ENCODE measurements around the gene RIGI. TPM values are rescaled to one million over a fixed set of nuclear protein-coding genes. Genes with fewer than 3 reads are reported as not detected.
A peak's percentile ranks its signal among the peaks of the same experiment; 100 is the strongest.
"Not testable (repeated sequence)": the region's sequence is repeated elsewhere in the genome, so short reads cannot be mapped to it uniquely, and the experiment has no call there.

Gene RIGI
- total RNA-seq, 1 experiment from 2014 or later, result 6.3 TPM

DNA sequence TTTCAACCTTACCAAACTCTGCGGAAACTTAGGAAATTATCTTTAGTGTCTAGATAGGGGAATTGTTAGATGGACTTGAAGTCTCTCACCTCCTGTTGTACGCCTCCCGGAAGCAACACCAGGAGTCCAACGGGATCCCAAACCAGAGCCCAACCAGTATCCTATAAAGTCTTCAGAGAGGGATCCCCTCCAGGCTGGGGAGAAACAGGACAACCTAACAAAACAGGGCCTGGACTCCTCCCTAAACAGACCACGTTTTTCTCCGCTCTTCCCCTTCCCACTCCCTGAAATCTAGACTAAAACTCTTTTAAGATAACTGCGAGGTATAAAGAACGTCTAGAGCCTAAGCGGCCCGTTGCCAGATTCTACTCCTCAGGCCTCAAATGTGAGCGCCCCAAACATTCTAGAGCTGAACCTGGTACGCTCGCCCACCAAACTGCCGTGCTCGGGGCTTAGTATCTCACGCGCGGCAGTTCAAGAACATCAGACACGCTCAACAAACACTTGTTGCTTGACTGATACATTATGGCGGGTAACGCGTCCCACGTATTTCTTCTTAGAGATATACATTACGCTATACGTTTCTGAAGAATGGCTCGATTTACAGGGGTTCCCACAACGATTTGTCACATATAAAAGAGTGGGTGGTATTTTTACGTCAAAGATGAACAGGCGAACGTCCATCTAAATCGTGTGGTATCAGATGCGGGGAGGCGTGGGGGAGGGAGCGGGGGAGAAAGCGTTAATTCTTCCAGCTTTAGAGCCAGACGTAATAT is 25.5 kb upstream of the RIGI start:
- Histone ChIP-seq H3K4me3 (peak overlapping the region; percentile 73), H3K27ac (peak overlapping the region; percentile 22), H3K36me3 (peaks cover 7% of the 10 kb centered on the region; the same call in 1 of the 2 replicates), H3K27me3 (replicated peaks) (no peaks in the 10 kb centered on the region), H3K9me3 (replicated peaks) (no peaks in the 10 kb centered on the region), H3K4me1 (replicated peaks) (no peaks in the 10 kb centered on the region; the same call in 1 of the 2 replicates)
- peak in 1 of 2 experiments; percentile 35 for DNase-seq (ENCODE audit: low read depth in 1 of 2, low spot score in 2 of 2)

- H3K4me3 ChIP-seq, result peak overlapping the region; percentile 73
- DNase-seq (ENCODE audit: low read depth in 1 of 2, low spot score in 2 of 2), result peak; percentile 79 to 83
- no peaks in the 10 kb centered on the region; the same call in 1 of the 2 replicates for H3K4me1 ChIP-seq (replicated peaks)
- H3K9me3 ChIP-seq (replicated peaks), result no peaks in the 10 kb centered on the region
- no peak overlapping the region for H3K27ac ChIP-seq
- H3K36me3 ChIP-seq, result peaks cover 7% of the 10 kb centered on the region; the same call in 1 of the 2 replicates
- no peaks in the 10 kb centered on the region for H3K27me3 ChIP-seq (replicated peaks)
Measured at GRCh38 chr9:32550562-32551275, 24.7 kb upstream of the RIGI start.

GRCh38 chr9:32550150-32550561 is 24.2 kb upstream of the RIGI start:
- Histone ChIP-seq H3K4me3 (peak overlapping the region; percentile 73), H3K27me3 (replicated peaks) (no peaks in the 10 kb centered on the region), H3K4me1 (replicated peaks) (no peaks in the 10 kb centered on the region; the same call in 1 of the 2 replicates), H3K27ac (no peak overlapping the region), H3K36me3 (peaks cover 7% of the 10 kb centered on the region; the same call in 1 of the 2 replicates), H3K9me3 (replicated peaks) (no peaks in the 10 kb centered on the region)
- DNase-seq (ENCODE audit: low read depth in 1 of 2, low spot score in 2 of 2), result peak in 1 of 2 experiments; percentile 4

- not testable (repeated sequence) for H3K9me3 ChIP-seq (replicated peaks); H3K36me3 ChIP-seq; H3K4me1 ChIP-seq (replicated peaks); H3K4me3 ChIP-seq; H3K27ac ChIP-seq; H3K27me3 ChIP-seq (replicated peaks); DNase-seq (ENCODE audit: low read depth in 1 of 2, low spot score in 2 of 2)
Measured at GRCh38 chr9:32548213-32548612, 22.2 kb upstream of the RIGI start.

DNA sequence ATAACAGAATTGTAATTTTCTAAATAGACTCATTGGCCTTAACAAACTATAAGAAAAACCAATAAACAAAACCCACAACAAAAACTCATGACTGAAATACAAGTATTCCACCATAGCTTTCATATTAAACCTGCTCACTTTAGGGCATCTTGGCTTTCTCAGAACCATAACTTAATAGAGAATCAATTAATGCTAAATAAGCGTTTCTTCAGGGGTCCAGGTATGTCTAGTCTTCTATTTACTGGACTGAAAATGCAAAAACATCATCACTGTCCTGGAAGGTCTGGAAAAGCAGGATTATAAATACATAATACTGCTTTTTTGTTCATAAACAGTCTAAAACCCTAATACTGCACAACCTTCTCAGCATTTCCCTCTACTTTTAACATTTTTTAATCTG is 19.9 kb upstream of the RIGI start:
- Histone ChIP-seq H3K36me3 (peaks cover 27% of the 10 kb centered on the region; the same call in 1 of the 2 replicates), H3K9me3 (replicated peaks) (no peaks in the 10 kb centered on the region), H3K27me3 (replicated peaks) (no peaks in the 10 kb centered on the region), H3K27ac (no peak overlapping the region), H3K4me1 (replicated peaks) (no peaks in the 10 kb centered on the region; the same call in 1 of the 2 replicates), H3K4me3 (no peak overlapping the region)
- DNase-seq (ENCODE audit: low read depth in 1 of 2, low spot score in 2 of 2), result no peak

GRCh38 chr9:32543047-32543446 is 17.1 kb upstream of the RIGI start:
- Histone ChIP-seq H3K4me1 (replicated peaks) (no peaks in the 10 kb centered on the region), H3K27me3 (replicated peaks) (no peaks in the 10 kb centered on the region), H3K9me3 (replicated peaks) (no peaks in the 10 kb centered on the region), H3K4me3 (no peak overlapping the region), H3K36me3 (peaks cover 20% of the 10 kb centered on the region; the same call in 1 of the 2 replicates), H3K27ac (no peak overlapping the region)
- no peak for DNase-seq (ENCODE audit: low read depth in 1 of 2, low spot score in 2 of 2)

GRCh38 chr9:32533816-32534215 is 7.8 kb upstream of the RIGI start:
- Histone ChIP-seq H3K4me3 (no peak overlapping the region), H3K27ac (no peak overlapping the region), H3K27me3 (replicated peaks) (no peaks in the 10 kb centered on the region), H3K4me1 (replicated peaks) (peaks cover 5% of the 10 kb centered on the region; the same call in 1 of the 2 replicates), H3K9me3 (replicated peaks) (no peaks in the 10 kb centered on the region), H3K36me3 (no peaks in the 10 kb centered on the region)
- DNase-seq (ENCODE audit: low read depth in 1 of 2, low spot score in 2 of 2), result no peak

DNA sequence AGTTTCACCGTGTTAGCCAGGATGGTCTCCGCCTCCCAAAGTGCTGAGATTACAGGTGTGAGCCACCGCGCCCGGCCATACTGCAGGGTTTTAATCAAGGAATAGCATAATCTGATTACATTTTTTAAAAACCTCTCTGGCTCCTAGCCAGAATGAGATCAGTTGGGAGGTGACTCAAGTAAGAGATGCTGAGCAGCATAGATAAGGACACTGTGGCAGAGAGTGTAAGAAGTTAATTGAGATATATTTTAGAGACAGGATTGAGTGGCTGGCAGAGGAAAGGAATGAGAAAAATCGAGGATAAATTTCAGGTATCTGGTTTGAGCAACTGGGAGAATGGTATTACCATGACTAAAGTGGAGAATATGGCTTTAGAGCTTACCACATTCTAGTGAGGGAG is 7.3 kb upstream of the RIGI start:
- Histone ChIP-seq H3K36me3 (no peaks in the 10 kb centered on the region), H3K27ac (no peak overlapping the region), H3K4me1 (replicated peaks) (peaks cover 5% of the 10 kb centered on the region; the same call in 1 of the 2 replicates), H3K27me3 (replicated peaks) (no peaks in the 10 kb centered on the region), H3K9me3 (replicated peaks) (no peaks in the 10 kb centered on the region), H3K4me3 (no peak overlapping the region)
- DNase-seq (ENCODE audit: low read depth in 1 of 2, low spot score in 2 of 2), result no peak

DNA sequence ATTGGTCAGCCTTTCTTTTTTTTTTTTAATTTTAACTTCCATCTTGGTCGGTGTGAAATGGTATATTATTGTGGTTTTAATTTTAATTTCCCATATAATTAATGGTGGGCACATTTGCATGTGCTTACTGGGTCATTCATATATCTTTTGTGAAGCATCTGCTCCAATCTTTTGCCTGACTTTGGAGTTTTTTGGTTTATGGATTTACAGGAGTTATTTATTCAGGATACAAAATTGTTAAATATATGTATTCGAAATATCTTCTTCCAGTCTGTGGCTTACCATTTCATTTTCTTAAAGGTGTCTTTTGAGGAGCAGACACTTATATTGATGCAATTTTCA is 682 bp upstream of the RIGI start:
- Histone ChIP-seq H3K4me1 (replicated peaks) (peaks cover 10% of the 10 kb centered on the region), H3K27me3 (replicated peaks) (no peaks in the 10 kb centered on the region)

DNA sequence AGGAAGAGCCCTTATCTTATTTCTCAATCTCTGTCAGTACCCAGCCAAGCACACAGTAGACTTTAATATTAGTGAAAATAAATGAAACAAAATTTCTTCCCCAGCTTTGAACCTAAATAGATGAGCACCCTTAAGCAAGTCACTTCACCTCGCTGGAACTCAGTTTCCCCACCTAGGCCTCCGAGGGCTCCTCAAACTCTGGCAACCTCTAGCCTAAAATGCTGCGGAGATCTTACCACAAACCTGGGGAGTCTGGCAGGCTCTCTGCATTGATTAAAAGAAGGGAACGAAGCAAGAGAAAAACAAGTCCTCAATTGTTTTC is 326 bp downstream of the RIGI start:
- no peak for DNase-seq (ENCODE audit: low read depth in 1 of 2, low spot score in 2 of 2)
- no peaks in the 10 kb centered on the region for H3K9me3 ChIP-seq (replicated peaks)
- peak overlapping the region; percentile 48 for H3K4me3 ChIP-seq
- H3K36me3 ChIP-seq, result no peaks in the 10 kb centered on the region
- H3K4me1 ChIP-seq (replicated peaks), result peaks cover 5% of the 10 kb centered on the region; the same call in 1 of the 2 replicates
- no peaks in the 10 kb centered on the region for H3K27me3 ChIP-seq (replicated peaks)
- H3K27ac ChIP-seq, result peak overlapping the region; percentile 7; the same call in 1 of the 2 replicates

More for the DNA sequence above, 682 bp upstream of the RIGI start:
- Histone ChIP-seq H3K36me3 (no peaks in the 10 kb centered on the region), H3K9me3 (replicated peaks) (no peaks in the 10 kb centered on the region), H3K27ac (no peak overlapping the region), H3K4me3 (peak overlapping the region; percentile 48)
- no peak for DNase-seq (ENCODE audit: low read depth in 1 of 2, low spot score in 2 of 2)

DNA sequence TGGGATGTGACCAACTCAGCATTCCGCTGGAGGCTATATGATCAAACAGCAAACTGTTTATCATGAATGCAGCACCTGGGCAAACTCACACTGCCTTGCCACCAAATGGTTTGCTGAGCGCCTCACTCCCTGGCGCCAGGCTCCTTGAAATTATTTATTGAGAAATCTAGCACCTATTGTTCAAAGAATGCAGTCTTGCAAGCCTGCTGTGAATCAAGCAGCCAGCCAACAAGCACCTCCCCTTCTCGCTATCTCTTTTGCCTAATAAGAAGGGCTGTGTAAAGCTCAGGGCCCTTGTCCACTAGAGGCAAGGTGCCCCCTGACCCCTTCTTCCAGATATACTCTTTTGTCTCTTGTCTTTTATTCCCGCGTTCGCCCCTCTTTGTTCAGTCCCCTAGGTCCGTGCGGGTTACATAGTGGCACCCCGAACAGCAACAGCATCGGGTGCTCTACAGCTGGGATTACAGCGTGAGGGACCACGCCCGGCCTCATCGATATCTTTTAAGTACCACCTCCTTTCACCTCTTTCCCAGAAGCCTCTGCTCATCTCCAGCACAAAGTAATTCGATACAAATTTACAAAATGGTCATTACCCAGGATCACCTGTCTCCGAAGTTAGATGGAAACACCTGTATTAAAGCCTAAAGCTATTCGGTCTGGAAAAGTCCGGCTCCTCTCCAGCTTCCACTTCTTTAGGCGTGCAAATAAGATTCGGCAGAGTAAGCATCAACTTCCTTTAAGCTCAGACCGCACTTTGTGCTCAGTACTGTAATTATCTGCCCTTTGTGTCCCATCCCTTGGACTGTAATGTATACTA is 896 bp downstream of the RIGI start:
- no peaks in the 10 kb centered on the region for H3K9me3 ChIP-seq (replicated peaks)
- peak; percentile 14 to 32 for DNase-seq (ENCODE audit: low read depth in 1 of 2, low spot score in 2 of 2)
- H3K36me3 ChIP-seq, result no peaks in the 10 kb centered on the region
- H3K4me3 ChIP-seq, result peak overlapping the region; percentile 48
- no peaks in the 10 kb centered on the region for H3K27me3 ChIP-seq (replicated peaks)
- no peak overlapping the region; the same call in 1 of the 2 replicates for H3K27ac ChIP-seq
- H3K4me1 ChIP-seq (replicated peaks), result peaks cover 5% of the 10 kb centered on the region; the same call in 1 of the 2 replicates

- H3K4me1 ChIP-seq (replicated peaks); H3K9me3 ChIP-seq (replicated peaks); H3K27me3 ChIP-seq (replicated peaks); H3K27ac ChIP-seq; DNase-seq (ENCODE audit: low read depth in 1 of 2, low spot score in 2 of 2); H3K36me3 ChIP-seq: not testable (repeated sequence)
- peak overlapping the region; percentile 48 for H3K4me3 ChIP-seq
Measured at GRCh38 chr9:32524558-32524891, 1.5 kb downstream of the RIGI start.

DNA sequence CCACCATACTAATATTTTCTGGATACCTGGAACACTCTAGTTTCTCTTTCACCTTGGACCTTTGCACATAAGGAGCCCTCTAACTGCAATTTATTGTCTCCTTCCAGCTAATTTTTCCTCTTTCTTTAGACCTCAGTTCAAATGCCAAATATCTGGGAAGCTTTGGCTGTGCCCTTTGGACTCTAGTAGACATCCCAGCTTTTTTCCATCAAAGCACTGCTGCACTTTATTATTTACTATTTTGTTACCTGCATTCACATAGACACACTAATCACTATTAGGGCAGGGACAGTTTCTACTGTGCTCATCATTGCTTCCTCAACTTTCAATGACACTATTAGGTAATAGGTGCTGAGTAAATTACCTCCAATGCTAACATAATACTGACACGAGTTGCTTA is 2.1 kb downstream of the RIGI start:
- Histone ChIP-seq H3K4me3 (no peak overlapping the region), H3K9me3 (replicated peaks) (no peaks in the 10 kb centered on the region), H3K27ac (no peak overlapping the region), H3K4me1 (replicated peaks) (peaks cover 5% of the 10 kb centered on the region; the same call in 1 of the 2 replicates), H3K27me3 (replicated peaks) (no peaks in the 10 kb centered on the region), H3K36me3 (no peaks in the 10 kb centered on the region)
- DNase-seq (ENCODE audit: low read depth in 1 of 2, low spot score in 2 of 2), result no peak
